ENCODE measurements around the gene WFS1.

DNA sequence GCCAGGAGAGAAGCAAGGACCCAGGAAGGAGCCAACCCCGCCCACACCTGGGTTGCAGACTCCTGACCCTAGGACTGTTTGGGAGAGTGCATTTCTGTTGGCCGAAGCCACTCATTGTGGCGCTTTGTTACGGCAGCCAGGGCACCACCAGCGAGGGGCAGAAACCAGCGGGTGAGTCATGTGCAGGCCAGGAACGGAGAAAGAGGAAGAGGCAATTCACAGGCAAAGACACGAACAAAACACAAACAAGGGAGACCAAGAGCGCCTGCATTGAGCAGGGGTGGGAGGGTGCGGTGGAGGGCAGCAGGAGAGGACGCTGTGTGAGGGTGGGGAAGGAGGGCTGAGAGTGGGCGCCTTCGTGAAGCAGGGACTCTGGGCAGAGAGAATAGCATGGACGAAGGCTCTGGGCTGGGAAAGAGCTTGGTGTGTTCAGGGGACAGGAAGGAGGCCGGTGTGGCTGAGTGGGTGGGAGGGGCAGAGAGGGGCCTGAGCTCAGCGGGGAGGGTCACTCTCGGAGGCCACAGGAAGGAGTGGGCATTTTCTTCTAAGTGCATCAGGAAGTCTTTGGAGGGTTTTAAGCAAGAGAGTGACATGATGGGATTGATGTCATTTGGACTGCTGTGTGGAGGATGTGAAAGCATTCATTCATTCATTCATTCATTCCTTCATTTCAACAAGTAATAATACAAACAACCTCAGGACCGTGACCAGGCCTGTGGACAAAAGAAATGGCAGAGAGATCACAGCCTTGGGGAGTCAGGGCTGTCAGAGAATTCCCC, 12.2 kb upstream of the WFS1 start:
- TF ChIP-seq, protein P1, sequence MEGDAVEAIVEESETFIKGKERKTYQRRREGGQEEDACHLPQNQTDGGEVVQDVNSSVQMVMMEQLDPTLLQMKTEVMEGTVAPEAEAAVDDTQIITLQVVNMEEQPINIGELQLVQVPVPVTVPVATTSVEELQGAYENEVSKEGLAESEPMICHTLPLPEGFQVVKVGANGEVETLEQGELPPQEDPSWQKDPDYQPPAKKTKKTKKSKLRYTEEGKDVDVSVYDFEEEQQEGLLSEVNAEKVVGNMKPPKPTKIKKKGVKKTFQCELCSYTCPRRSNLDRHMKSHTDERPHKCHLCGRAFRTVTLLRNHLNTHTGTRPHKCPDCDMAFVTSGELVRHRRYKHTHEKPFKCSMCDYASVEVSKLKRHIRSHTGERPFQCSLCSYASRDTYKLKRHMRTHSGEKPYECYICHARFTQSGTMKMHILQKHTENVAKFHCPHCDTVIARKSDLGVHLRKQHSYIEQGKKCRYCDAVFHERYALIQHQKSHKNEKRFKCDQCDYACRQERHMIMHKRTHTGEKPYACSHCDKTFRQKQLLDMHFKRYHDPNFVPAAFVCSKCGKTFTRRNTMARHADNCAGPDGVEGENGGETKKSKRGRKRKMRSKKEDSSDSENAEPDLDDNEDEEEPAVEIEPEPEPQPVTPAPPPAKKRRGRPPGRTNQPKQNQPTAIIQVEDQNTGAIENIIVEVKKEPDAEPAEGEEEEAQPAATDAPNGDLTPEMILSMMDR (CRISPR knock-in tag; IDR thresholded peaks at IDR 0.05): no peak
- no peak for TF ChIP-seq ZNF747 (CRISPR knock-in tag; IDR thresholded peaks at IDR 0.05; ENCODE audit: borderline replicate concordance)
- no peak for TF ChIP-seq TBP (CRISPR knock-in tag; IDR thresholded peaks at IDR 0.05)
- no peak for TF ChIP-seq ZNF513 (CRISPR knock-in tag; conservative IDR thresholded peaks at IDR 0.05)
- no peak for TF ChIP-seq TRIM24 (CRISPR knock-in tag; IDR thresholded peaks at IDR 0.05)
- TF ChIP-seq RARG (CRISPR knock-in tag; IDR thresholded peaks at IDR 0.05; ENCODE audit: low read depth): no peak
